ENCODE results near the gene FXYD6. TPM values are rescaled to one million over a fixed set of nuclear protein-coding genes. Genes with fewer than 3 reads are reported as not detected.

Gene FXYD6
- total RNA-seq, 1 experiment from 2014 or later: 1.0 TPM

GRCh38 chr11:117792992-117793391, 83.5 kb downstream of the FXYD6 start:
- Histone ChIP-seq H3K36me3 (ENCODE audit: control insufficient read depth, insufficient read depth, low read length) (no peaks in the 10 kb centered on the region), H3K9me3 (no peaks in the 10 kb centered on the region), H3K4me1 (peaks cover 14% of the 10 kb centered on the region), H3K27me3 (replicated peaks; ENCODE audit: control insufficient read depth, insufficient read depth, low read length) (peaks cover 12% of the 10 kb centered on the region), H3K4me3 (ENCODE audit: low read depth, low read length) (no peak overlapping the region)
- ChIA-PET POLR2A (no interaction called here), CTCF (interaction anchor here (1.0 kb wide), 1 partner anchor 367 kb away, joined by 4 read pairs; no protein-coding TSS in a partner anchor)
- DNase-seq: no peak
- intact Hi-C loops (cut with micrococcal nuclease; ENCODE audit: unreplicated experiment): no loop called here
- H3K27me3 Mint-ChIP-seq (ENCODE audit: insufficient read depth, unreplicated experiment): peaks cover 36% of the 10 kb centered on the region
- H3K27ac Mint-ChIP-seq (ENCODE audit: unreplicated experiment): no peak overlapping the region
- no peak for TF ChIP-seq CTCF (IDR thresholded peaks at IDR 0.05; ENCODE audit: insufficient read depth in 1 of 2, low read depth in 1 of 2, low read length in 1 of 2, severe bottlenecking in 1 of 2, unreplicated experiment in 1 of 2)
- H3K4me1 Mint-ChIP-seq (ENCODE audit: low read depth, unreplicated experiment): no peaks in the 10 kb centered on the region
- H3K36me3 Mint-ChIP-seq (ENCODE audit: insufficient read depth, unreplicated experiment): no peaks in the 10 kb centered on the region
- H3K4me3 Mint-ChIP-seq (ENCODE audit: unreplicated experiment): no peak overlapping the region
- H3K9me3 Mint-ChIP-seq (ENCODE audit: unreplicated experiment): no peaks in the 10 kb centered on the region
- no TSS peak for BruUV-seq (replicated peaks)

- no peak for TF ChIP-seq CTCF (IDR thresholded peaks at IDR 0.05; ENCODE audit: insufficient read depth in 1 of 2, low read depth in 1 of 2, low read length in 1 of 2, severe bottlenecking in 1 of 2, unreplicated experiment in 1 of 2)
- H3K4me3 ChIP-seq (ENCODE audit: low read depth, low read length): no peak overlapping the region
- ChIA-PET POLR2A (no interaction called here), CTCF (interaction anchor here (1.0 kb wide), 1 partner anchor 366 kb away, joined by 4 read pairs; no protein-coding TSS in a partner anchor)
- no peaks in the 10 kb centered on the region for H3K4me1 Mint-ChIP-seq (ENCODE audit: low read depth, unreplicated experiment)
- H3K27ac Mint-ChIP-seq (ENCODE audit: unreplicated experiment): no peak overlapping the region
- no peaks in the 10 kb centered on the region for H3K36me3 ChIP-seq (ENCODE audit: control insufficient read depth, insufficient read depth, low read length)
- BruUV-seq (replicated peaks): no TSS peak
- DNase-seq: no peak
- no peaks in the 10 kb centered on the region for H3K9me3 Mint-ChIP-seq (ENCODE audit: unreplicated experiment)
- H3K4me3 Mint-ChIP-seq (ENCODE audit: unreplicated experiment): no peak overlapping the region
- peaks cover 14% of the 10 kb centered on the region for H3K4me1 ChIP-seq
- no peaks in the 10 kb centered on the region for H3K9me3 ChIP-seq
- no peaks in the 10 kb centered on the region for H3K36me3 Mint-ChIP-seq (ENCODE audit: insufficient read depth, unreplicated experiment)
- intact Hi-C loops (cut with micrococcal nuclease; ENCODE audit: unreplicated experiment): no loop called here
- H3K27me3 Mint-ChIP-seq (ENCODE audit: insufficient read depth, unreplicated experiment): peaks cover 31% of the 10 kb centered on the region
- peaks cover 12% of the 10 kb centered on the region for H3K27me3 ChIP-seq (replicated peaks; ENCODE audit: control insufficient read depth, insufficient read depth, low read length)
Measured at GRCh38 chr11:117792241-117792640, 84.2 kb downstream of the FXYD6 start.

GRCh38 chr11:117790279-117790678, 86.2 kb downstream of the FXYD6 start:
- no peaks in the 10 kb centered on the region for H3K9me3 ChIP-seq
- peaks cover 7% of the 10 kb centered on the region for H3K27me3 ChIP-seq (replicated peaks; ENCODE audit: control insufficient read depth, insufficient read depth, low read length)
- Mint-ChIP-seq H3K4me3 (ENCODE audit: unreplicated experiment) (no peak overlapping the region), H3K27me3 (ENCODE audit: insufficient read depth, unreplicated experiment) (peaks cover 22% of the 10 kb centered on the region), H3K4me1 (ENCODE audit: low read depth, unreplicated experiment) (no peaks in the 10 kb centered on the region), H3K9me3 (ENCODE audit: unreplicated experiment) (no peaks in the 10 kb centered on the region), H3K36me3 (ENCODE audit: insufficient read depth, unreplicated experiment) (no peaks in the 10 kb centered on the region), H3K27ac (ENCODE audit: unreplicated experiment) (no peak overlapping the region)
- H3K4me1 ChIP-seq: peaks cover 11% of the 10 kb centered on the region
- POLR2A ChIA-PET: no interaction called here
- BruUV-seq (replicated peaks): no TSS peak
- no peak for TF ChIP-seq CTCF (IDR thresholded peaks at IDR 0.05; ENCODE audit: insufficient read depth in 1 of 2, low read depth in 1 of 2, low read length in 1 of 2, severe bottlenecking in 1 of 2, unreplicated experiment in 1 of 2)
- no peaks in the 10 kb centered on the region for H3K36me3 ChIP-seq (ENCODE audit: control insufficient read depth, insufficient read depth, low read length)
- CTCF ChIA-PET: no interaction called here
- H3K4me3 ChIP-seq (ENCODE audit: low read depth, low read length): no peak overlapping the region
- DNase-seq: no peak
- intact Hi-C loops (cut with micrococcal nuclease; ENCODE audit: unreplicated experiment): no loop called here

Data from Caco-2 (cell line).